H9 (cell line): ENCODE data around the gene CLN3. TPM values are rescaled to one million over a fixed set of nuclear protein-coding genes. Genes with fewer than 3 reads are reported as not detected.

Experiments used
- DNase-seq: peaks from one replicate; pipeline ENCODE4 v3.0.0-alpha.2; 2017
- H2AFZ ChIP-seq: one replicate; pipeline ENCODE4 v1.6.1; 2013; ENCODE audit warnings: mild to moderate bottlenecking, low read length, control low read depth, moderate library complexity
- H2AK5ac ChIP-seq: 2 replicates; pipeline ENCODE4 v1.6.1; 2013; ENCODE audit warnings: low read length, control low read depth, mixed read lengths; ENCODE audit not compliant: insufficient read length
- H2BK120ac ChIP-seq: one replicate; pipeline ENCODE4 v1.6.1; 2013; ENCODE audit warnings: low read depth, mild to moderate bottlenecking, low read length, control low read depth, inconsistent platforms; ENCODE audit not compliant: poor library complexity, severe bottlenecking
- H2BK12ac ChIP-seq: 2 replicates; pipeline ENCODE4 v1.6.1; 2013; ENCODE audit warnings: low read length, control low read depth, mixed read lengths, low read depth; ENCODE audit not compliant: insufficient read length
- H2BK15ac ChIP-seq: 2 replicates; pipeline ENCODE4 v1.6.1; 2013; ENCODE audit warnings: low read depth, low read length, control low read depth
- H2BK20ac ChIP-seq: one replicate; pipeline ENCODE4 v1.6.1; 2013; ENCODE audit warnings: low read depth, mild to moderate bottlenecking, low read length, control low read depth, inconsistent platforms; ENCODE audit not compliant: poor library complexity, severe bottlenecking
- H2BK5ac ChIP-seq: 2 replicates; pipeline ENCODE4 v1.6.1; 2013; ENCODE audit warnings: low read length, control low read depth, mixed read lengths; ENCODE audit not compliant: insufficient read length
- H3K14ac ChIP-seq: 2 replicates; pipeline ENCODE4 v1.6.1; 2013; ENCODE audit warnings: low read length, control low read depth; ENCODE audit not compliant: insufficient read depth
- H3K18ac ChIP-seq: 2 replicates; pipeline ENCODE4 v1.6.1; 2013; ENCODE audit warnings: low read depth, mild to moderate bottlenecking, mixed read lengths, low read length, control low read depth; ENCODE audit not compliant: insufficient read length
- H3K23ac ChIP-seq: 2 replicates; pipeline ENCODE4 v1.6.1; 2013; ENCODE audit warnings: low read length, control low read depth, mixed read lengths, low read depth; ENCODE audit not compliant: insufficient read length
- H3K23me2 ChIP-seq: 2 replicates; pipeline ENCODE4 v1.6.1; 2013; ENCODE audit warnings: low read depth, mild to moderate bottlenecking, mixed read lengths, low read length, control low read depth; ENCODE audit not compliant: insufficient read length, poor library complexity, severe bottlenecking
- H3K27ac ChIP-seq: 2 replicates; pipeline ENCODE4 v1.5.1; 2013; ENCODE audit warnings: low read length, control low read depth, mixed read lengths, low read depth; ENCODE audit not compliant: insufficient read length
- H3K27me3 ChIP-seq: 2 replicates; pipeline ENCODE4 v1.6.1; 2013; ENCODE audit warnings: low read length, control low read depth, inconsistent platforms; ENCODE audit not compliant: insufficient read depth
- H3K4ac ChIP-seq: 2 replicates; pipeline ENCODE4 v1.6.1; 2013; ENCODE audit warnings: low read depth, mild to moderate bottlenecking, control low read depth, inconsistent platforms, low read length, moderate library complexity
- H3K4me1 ChIP-seq: 2 replicates; pipeline ENCODE4 v1.6.1; 2013; ENCODE audit warnings: low read length, control low read depth, inconsistent platforms; ENCODE audit not compliant: insufficient read depth
- H3K4me2 ChIP-seq: 2 replicates; pipeline ENCODE4 v1.6.1; 2013; ENCODE audit warnings: low read length, control low read depth, mixed read lengths; ENCODE audit not compliant: insufficient read length, insufficient read depth
- H3K56ac ChIP-seq: 2 replicates; pipeline ENCODE4 v1.6.1; 2013; ENCODE audit warnings: low read depth, mild to moderate bottlenecking, mixed read lengths, low read length, control low read depth; ENCODE audit not compliant: insufficient read length
- H3K79me1 ChIP-seq: 2 replicates; pipeline ENCODE4 v1.6.1; 2013; ENCODE audit warnings: low read depth, mild to moderate bottlenecking, moderate library complexity, low read length, control low read depth, inconsistent platforms; ENCODE audit not compliant: insufficient read depth, poor library complexity, severe bottlenecking
- H3K79me2 ChIP-seq: 2 replicates; pipeline ENCODE4 v1.6.1; 2013; ENCODE audit warnings: low read length, control low read depth, inconsistent platforms; ENCODE audit not compliant: insufficient read depth
- H3K9ac ChIP-seq: 2 replicates; pipeline ENCODE4 v1.6.1; 2013; ENCODE audit warnings: low read length, control low read depth, mixed read lengths; ENCODE audit not compliant: insufficient read length; ENCODE audit errors: extremely low read depth
- H3K9me3 ChIP-seq: one replicate; pipeline ENCODE4 v1.6.1; 2013; ENCODE audit warnings: low read depth, low read length, inconsistent platforms; ENCODE audit not compliant: control insufficient read depth
- H3T11ph ChIP-seq: one replicate; pipeline ENCODE4 v1.6.1; 2013; ENCODE audit warnings: mild to moderate bottlenecking, low read length, control low read depth, inconsistent platforms
- H4K20me1 ChIP-seq: one replicate; pipeline ENCODE4 v1.6.1; 2013; ENCODE audit not compliant: control insufficient read depth, insufficient read length, insufficient read depth
- H4K5ac ChIP-seq: 2 replicates; pipeline ENCODE4 v1.6.1; 2013; ENCODE audit warnings: low read depth, mild to moderate bottlenecking, mixed read lengths, low read length, control low read depth; ENCODE audit not compliant: insufficient read length
- H4K8ac ChIP-seq: replicated peaks from 2 replicates; pipeline ENCODE4 v1.6.1; 2013; ENCODE audit warnings: low read length, control low read depth, mixed read lengths, low read depth; ENCODE audit not compliant: insufficient read length
- H4K91ac ChIP-seq: 2 replicates; pipeline ENCODE4 v1.6.1; 2013; ENCODE audit warnings: low read depth, mild to moderate bottlenecking, moderate library complexity, mixed read lengths, low read length, control low read depth; ENCODE audit not compliant: insufficient read length
- H3K27ac Mint-ChIP-seq, 3 experiments: 2 replicates in 2 of 3; 3 replicates in 1 of 3; pipeline ENCODE4 v1.8.0; 2020 to 2021; ENCODE audit warnings: mixed read lengths in 3 of 3, mild to moderate bottlenecking in 1 of 3, moderate library complexity in 1 of 3
- H3K27me3 Mint-ChIP-seq: 2 replicates; pipeline ENCODE4 v1.8.0; 2021; ENCODE audit warnings: low read depth, mild to moderate bottlenecking, moderate library complexity, mixed read lengths
- H3K36me3 Mint-ChIP-seq, 3 experiments: 2 replicates in 2 of 3; 3 replicates in 1 of 3; pipeline ENCODE4 v1.8.0; 2020 to 2021; ENCODE audit warnings: low read depth in 3 of 3, mixed read lengths in 3 of 3; ENCODE audit not compliant: insufficient read depth in 1 of 3
- H3K4me1 Mint-ChIP-seq, 2 experiments: 2 replicates each; pipeline ENCODE4 v1.8.0; 2020; ENCODE audit warnings: mixed read lengths in 2 of 2
- H3K4me3 Mint-ChIP-seq, 2 experiments: 2 replicates in 1 of 2; 3 replicates in 1 of 2; pipeline ENCODE4 v1.8.0; 2020 to 2021; ENCODE audit warnings: mild to moderate bottlenecking in 2 of 2, mixed read lengths in 2 of 2, moderate library complexity in 1 of 2
- H3K9me3 Mint-ChIP-seq, 2 experiments: 2 replicates in 1 of 2; 3 replicates in 1 of 2; pipeline ENCODE4 v1.8.0; 2020; ENCODE audit warnings: mild to moderate bottlenecking in 2 of 2, mixed read lengths in 2 of 2, moderate library complexity in 1 of 2
- CTCF ChIP-seq: fragments of 200-600 bp; sonication (generic); conservative IDR thresholded peaks from 3 replicates; pipeline ENCODE4 v1.8.0; 2021; ENCODE audit warnings: antibody characterized with exemption, mild to moderate bottlenecking
- WGBS: extraction: QIAGEN DNeasy Blood & Tissue Kit; methylation state at CpG from one replicate; pipeline ENCODE4 v1.1.7; 2013; ENCODE audit warnings: missing lambda C conversion rate, low lambda C conversion rate, mixed read lengths; ENCODE audit not compliant: insufficient read length; ENCODE audit errors: extremely low coverage; 5-methylcytosine and 5-hydroxymethylcytosine counted together
- total RNA-seq: library from RNA; stranded (reverse); gene quantifications from 2 replicates; pipeline ENCODE4 v1.2.1, GENCODE V29; 2021

CLN3 gene
- total RNA-seq, 1 experiment from 2014 or later: 21.4 TPM

- H4K91ac ChIP-seq: no peak overlapping the region
- no peak overlapping the region for H3K14ac ChIP-seq
- H2AFZ ChIP-seq: no peak overlapping the region
- no peaks in the 10 kb centered on the region for H3K79me1 ChIP-seq
- Mint-ChIP-seq H3K4me3 (no peak overlapping the region), H3K27ac (no peak overlapping the region; a peak in 1 of 7 replicates), H3K4me1 (no peaks in the 10 kb centered on the region), H3K27me3 (peaks cover 4% of the 10 kb centered on the region), H3K9me3 (peaks cover 0 to 13% of the 10 kb centered on the region in 2 experiments; a peak in 3 of 5 replicates), H3K36me3 (no peaks in the 10 kb centered on the region)
- no peak overlapping the region for H2BK15ac ChIP-seq
- H2BK5ac ChIP-seq: no peak overlapping the region
- no peak overlapping the region for H4K5ac ChIP-seq
- H3K9me3 ChIP-seq: no peaks in the 10 kb centered on the region
- no peaks in the 10 kb centered on the region for H3K27me3 ChIP-seq
- H3K79me2 ChIP-seq: no peaks in the 10 kb centered on the region
- no peak overlapping the region for H3K27ac ChIP-seq
- no peak overlapping the region for H3K23ac ChIP-seq
- no peak overlapping the region for H2BK12ac ChIP-seq
- no peak overlapping the region for H3K56ac ChIP-seq
- no peaks in the 10 kb centered on the region for H3K4me1 ChIP-seq
- no peaks in the 10 kb centered on the region for H3K23me2 ChIP-seq
- H2BK120ac ChIP-seq: no peak overlapping the region
- no peak overlapping the region for H4K8ac ChIP-seq
- H3T11ph ChIP-seq: no peak overlapping the region
- DNase-seq: no peak
- no peak for TF ChIP-seq CTCF
- H3K9ac ChIP-seq: no peak overlapping the region
- no peak overlapping the region for H2AK5ac ChIP-seq
- H3K4ac ChIP-seq: no peak overlapping the region
- H4K20me1 ChIP-seq: no peaks in the 10 kb centered on the region
- H2BK20ac ChIP-seq: no peak overlapping the region
- H3K18ac ChIP-seq: no peak overlapping the region
- no peak overlapping the region for H3K4me2 ChIP-seq
- no CpG with 5 or more reads among the region's 6 CpGs for whole genome bisulfite sequencing
Observed at GRCh38 chr16:28521436-28521835, 29.6 kb upstream of the CLN3 start.
